NOMO-1 treated with dmso at 0.1 percent for 144 hours (cell line): ENCODE results near the gene CAMTA2.

Source experiments
- DNase-seq: peaks from one replicate; lab custom pipeline; 2025; ENCODE audit not compliant: unreplicated experiment; lab: John Stamatoyannopoulos, UW

Gene CAMTA2

GRCh38 chr17:4947411-4948165, 39.9 kb downstream of the CAMTA2 start:
- peak; percentile 44 for DNase-seq

GRCh38 chr17:4947010-4947410, 40.5 kb downstream of the CAMTA2 start:
- peak; percentile 38 for DNase-seq

GRCh38 chr17:4946312-4946976, 41.0 kb downstream of the CAMTA2 start:
- no peak for DNase-seq

- no peak for DNase-seq
Measured at GRCh38 chr17:4945944-4946280, 41.6 kb downstream of the CAMTA2 start.

- peak; percentile 79 for DNase-seq
Measured at GRCh38 chr17:4945176-4945943, 42.1 kb downstream of the CAMTA2 start.

- no peak for DNase-seq
Measured at GRCh38 chr17:4944554-4945175, 42.8 kb downstream of the CAMTA2 start.

GRCh38 chr17:4944163-4944553, 43.3 kb downstream of the CAMTA2 start:
- DNase-seq: peak; percentile 80

GRCh38 chr17:4942760-4943508, 44.5 kb downstream of the CAMTA2 start:
- no peak for DNase-seq

- no peak for DNase-seq
Measured at GRCh38 chr17:4941319-4941610, 46.2 kb downstream of the CAMTA2 start.

GRCh38 chr17:4940555-4941318, 46.7 kb downstream of the CAMTA2 start:
- DNase-seq: no peak

- DNase-seq: peak; percentile 99
Measured at GRCh38 chr17:4939796-4940554, 47.5 kb downstream of the CAMTA2 start, which contains the start of the genes RNF167 and SLC25A11. Gene RNF167, plus strand, starts transcription at chr17:4940268. Its CDS starts 642 bp downstream, at chr17:4940910. Gene SLC25A11, minus strand, starts transcription at chr17:4940046. Its CDS starts 136 bp downstream, at chr17:4939910.

GRCh38 chr17:4939546-4939795, 48.0 kb downstream of the CAMTA2 start:
- no peak for DNase-seq

GRCh38 chr17:4938688-4939545, 48.6 kb downstream of the CAMTA2 start:
- DNase-seq: no peak

- DNase-seq: no peak
Measured at GRCh38 chr17:4938069-4938491, 49.4 kb downstream of the CAMTA2 start.

- no peak for DNase-seq
Measured at GRCh38 chr17:4937553-4937952, 49.9 kb downstream of the CAMTA2 start.

GRCh38 chr17:4936436-4936835, 51.0 kb downstream of the CAMTA2 start:
- no peak for DNase-seq

- DNase-seq: no peak
Measured at GRCh38 chr17:4935650-4936049, 51.8 kb downstream of the CAMTA2 start.

- peak; percentile 48 for DNase-seq
Measured at GRCh38 chr17:4934173-4934979, 53.1 kb downstream of the CAMTA2 start.
